ENCODE measurements around the gene RB1.

- no peak for TF ChIP-seq CTCF (IDR thresholded peaks at IDR 0.05; ENCODE audit: borderline replicate concordance, extremely low read depth, low read length, poor library complexity, severe bottlenecking)
- TF ChIP-seq EZH2 (IDR thresholded peaks at IDR 0.05; ENCODE audit: borderline replicate concordance, low read depth, low read length, severe bottlenecking): no peak
Measured at GRCh38 chr13:48410199-48410598, 106.6 kb downstream of the RB1 start.
